Endothelial cell of umbilical vein (primary cell): ENCODE measurements around the gene IGSF9B. TPM values are rescaled to one million over a fixed set of nuclear protein-coding genes. Genes with fewer than 3 reads are reported as not detected.

ENCODE experiments used
- BruUV-seq: library from RNA; stranded (reverse); fragments of 400-500 nt; replicated peaks from 2 replicates; lab custom pipeline; 2021; lab: Mats Ljungman, UMichigan
- CTCF ChIA-PET: fragments of 300-600, 350-600 bp; sonication (Branson Sonifier 250); formaldehyde crosslinking; loops from one replicate; lab custom pipeline; 2021; ENCODE audit warnings: antibody characterized with exemption, inconsistent platforms; lab: Charles Lee
- POLR2A ChIA-PET: fragments of 300-600, 350-600 bp; sonication (Branson Sonifier 250); formaldehyde crosslinking; loops from one replicate; lab custom pipeline; 2021; ENCODE audit warnings: antibody characterized with exemption, inconsistent platforms; lab: Charles Lee
- DNase-seq: peaks from one replicate; pipeline ENCODE4 v3.0.0-alpha.2; 2011; ENCODE audit warnings: low read depth, low spot score
- FAIRE-seq: peaks from 2 replicates; lab custom pipeline; 2011; peaks lifted over from hg19 to GRCh38; lab: Jason Lieb, UNC
- H2AFZ ChIP-seq: 2 replicates; pipeline ENCODE4 v1.6.0; 2012; ENCODE audit warnings: low read depth, low read length, control low read depth, inconsistent platforms
- H3K27ac ChIP-seq: 2 replicates; pipeline ENCODE4 v1.5.1; 2011; ENCODE audit warnings: low read depth, mild to moderate bottlenecking, control low read depth, low read length, moderate library complexity; ENCODE audit not compliant: insufficient read depth
- H3K27me3 ChIP-seq, 2 experiments: 2 replicates each; pipeline versions ENCODE4 v1.6.0 to v1.6.1; 2011; ENCODE audit warnings: low read length in 2 of 2, mixed read lengths in 1 of 2; ENCODE audit not compliant: control insufficient read depth in 2 of 2, insufficient read depth in 2 of 2
- H3K36me3 ChIP-seq, 2 experiments: 2 replicates in 1 of 2; 3 replicates in 1 of 2; pipeline ENCODE4 v1.5.1; 2011; ENCODE audit warnings: low read length in 2 of 2, mild to moderate bottlenecking in 1 of 2, moderate library complexity in 1 of 2; ENCODE audit not compliant: control insufficient read depth in 2 of 2, insufficient read depth in 2 of 2; ENCODE audit errors: extremely low read depth in 1 of 2
- H3K4me1 ChIP-seq: 3 replicates; pipeline ENCODE4 v1.5.1; 2011; ENCODE audit warnings: mild to moderate bottlenecking, low read length; ENCODE audit not compliant: control insufficient read depth, insufficient read depth; ENCODE audit errors: extremely low read depth
- H3K4me2 ChIP-seq: 2 replicates; pipeline ENCODE4 v1.6.1; 2011; ENCODE audit warnings: low read length, control low read depth, mixed read lengths; ENCODE audit not compliant: insufficient read depth
- H3K4me3 ChIP-seq, 3 experiments: fragments of 200-600 bp in 1 of 3; sonication (generic), shearing (Covaris generic) in 1 of 3; replicated peaks in 1 of 3; 2 replicates each; pipeline ENCODE4 v1.5.1; 2011 to 2016; ENCODE audit warnings: control low read depth in 3 of 3, low read length in 3 of 3, mild to moderate bottlenecking in 2 of 3, inconsistent platforms in 1 of 3, low read depth in 1 of 3, moderate library complexity in 1 of 3; ENCODE audit not compliant: insufficient read depth in 1 of 3
- H3K79me2 ChIP-seq: 2 replicates; pipeline ENCODE4 v1.6.0; 2012; ENCODE audit warnings: low read length, inconsistent platforms; ENCODE audit not compliant: control insufficient read depth, insufficient read depth
- H3K9ac ChIP-seq: replicated peaks from 2 replicates; pipeline ENCODE3; 2011; ENCODE audit warnings: low read length, control low read depth; ENCODE audit not compliant: insufficient read depth; ENCODE audit errors: extremely low read depth
- H3K9me1 ChIP-seq: replicated peaks from 3 replicates; pipeline ENCODE4 v1.6.0; 2011; ENCODE audit warnings: mild to moderate bottlenecking, low read length; ENCODE audit not compliant: control insufficient read depth, insufficient read depth; ENCODE audit errors: extremely low read depth
- H3K9me3 ChIP-seq: replicated peaks from 2 replicates; pipeline ENCODE4 v1.5.1; 2012; ENCODE audit warnings: low read length, inconsistent platforms; ENCODE audit not compliant: control insufficient read depth, insufficient read depth
- H4K20me1 ChIP-seq: replicated peaks from 2 replicates; pipeline ENCODE3; 2011; ENCODE audit warnings: mild to moderate bottlenecking, low read length; ENCODE audit not compliant: control insufficient read depth, insufficient read depth; ENCODE audit errors: extremely low read depth
- EZH2 ChIP-seq: IDR thresholded peaks from 2 replicates; pipeline ENCODE4 v1.6.1; 2012; ENCODE audit warnings: borderline replicate concordance, low read depth, mild to moderate bottlenecking, moderate library complexity, low read length, inconsistent platforms; ENCODE audit not compliant: severe bottlenecking
- FOS ChIP-seq: IDR thresholded peaks from 2 replicates; pipeline ENCODE4 v1.6.1; 2011; ENCODE audit warnings: mild to moderate bottlenecking, low read length, moderate library complexity, borderline replicate concordance; ENCODE audit not compliant: insufficient read depth
- GATA2 ChIP-seq: IDR thresholded peaks from 2 replicates; pipeline ENCODE4 v1.7.0; 2011; ENCODE audit warnings: low read depth, mild to moderate bottlenecking, moderate library complexity, mixed read lengths, low read length; ENCODE audit not compliant: insufficient read length, insufficient read depth
- JUN ChIP-seq: IDR thresholded peaks from 2 replicates; pipeline ENCODE4 v1.6.1; 2011; ENCODE audit warnings: borderline replicate concordance, low read depth; ENCODE audit not compliant: insufficient read length, insufficient read depth
- MYC ChIP-seq: IDR thresholded peaks from one replicate; pipeline ENCODE4 v1.6.1; 2011; ENCODE audit warnings: mild to moderate bottlenecking, low read depth, low read length
- POLR2A ChIP-seq: IDR thresholded peaks from 2 replicates; pipeline ENCODE4 v1.6.1; 2012; ENCODE audit warnings: low read depth, mild to moderate bottlenecking, control low read depth, low read length
- POLR2AphosphoS5 ChIP-seq: IDR thresholded peaks from 2 replicates; pipeline ENCODE4 v1.6.1; 2012; ENCODE audit warnings: low read depth, mild to moderate bottlenecking, control low read depth, low read length, moderate library complexity; ENCODE audit not compliant: insufficient read depth
- dilution Hi-C: fragments of 300-500 bp; cut with MboI; formaldehyde crosslinking; loops from one replicate; pipeline ENCODE4 v1.15.0; 2019; ENCODE audit warnings: low sequenced_read_pairs; ENCODE audit not compliant: extremely low pct_ligation_motif_present
- intact Hi-C: fragments of 100-400 bp; cut with micrococcal nuclease; formaldehyde crosslinking; loops from one replicate; pipeline ENCODE4 v1.10.0; 2022
- polyA plus RNA-seq, 4 experiments: library from polyadenylated mRNA; depleted of rRNA in 3 of 4; stranded (reverse) in 3 of 4; unstranded in 1 of 4; fragments of >200 nt; gene quantifications; 2 replicates each; pipeline versions ENCODE4 v1.2.1 to v1.2.3, GENCODE V29; 2011 to 2012; ENCODE audit warnings: missing spikeins in 1 of 4
- total RNA-seq: library from RNA; stranded (reverse); gene quantifications from 2 replicates; pipeline ENCODE4 v1.2.3, GENCODE V29; 2021
- TF ChIP-seq, protein P1 (sequence below), 2 donors: IDR thresholded peaks; 1 replicate in 1 of 2; 2 replicates in 1 of 2; pipeline ENCODE4 v1.5.1; 2011; ENCODE audit warnings: low read length in 2 of 2, mild to moderate bottlenecking in 2 of 2, moderate library complexity in 2 of 2, control low read depth in 1 of 2, inconsistent platforms in 1 of 2, low read depth in 1 of 2; ENCODE audit not compliant: insufficient read depth in 1 of 2; ENCODE audit errors: extremely low read depth in 1 of 2
- TF ChIP-seq, protein P2 (sequence below): IDR thresholded peaks from 2 replicates; pipeline ENCODE4 v1.6.1; 2011; ENCODE audit not compliant: insufficient read depth, insufficient read length

The IGSF9B gene
- total and polyA plus RNA-seq, 2 donors (not counting 3 experiments of a cell fraction or from before 2014, with no cell fraction given): 0.15 to 0.18 TPM

DNA sequence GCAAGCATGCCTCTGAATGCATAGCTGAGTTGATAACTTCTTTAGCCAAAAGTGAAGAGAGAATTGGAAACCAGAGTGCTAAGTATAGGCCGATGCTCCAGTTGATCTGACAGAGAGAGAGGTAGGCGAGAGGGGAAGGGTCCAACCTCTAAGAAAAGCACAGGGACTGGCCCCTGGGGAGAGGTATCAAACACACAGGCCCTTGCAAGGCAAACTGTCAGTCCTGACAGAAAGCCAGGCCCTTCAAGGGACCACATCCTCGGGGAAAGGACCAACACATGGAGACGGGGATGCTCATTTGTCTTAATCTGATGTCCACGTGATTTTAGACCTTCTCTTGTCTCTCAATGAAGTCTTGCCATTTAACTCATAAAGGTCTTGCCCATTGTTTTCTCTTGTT is 67.6 kb downstream of the IGSF9B start:
- ChIA-PET CTCF (no interaction called here), POLR2A (no interaction called here)
- no peaks in the 10 kb centered on the region for H4K20me1 ChIP-seq
- H3K36me3 ChIP-seq: no peaks in the 10 kb centered on the region
- TF ChIP-seq POLR2A (no peak), EZH2 (no peak), GATA2 (no peak), MYC (no peak), JUN (no peak), POLR2AphosphoS5 (no peak), FOS (no peak)
- TF ChIP-seq, protein P1, sequence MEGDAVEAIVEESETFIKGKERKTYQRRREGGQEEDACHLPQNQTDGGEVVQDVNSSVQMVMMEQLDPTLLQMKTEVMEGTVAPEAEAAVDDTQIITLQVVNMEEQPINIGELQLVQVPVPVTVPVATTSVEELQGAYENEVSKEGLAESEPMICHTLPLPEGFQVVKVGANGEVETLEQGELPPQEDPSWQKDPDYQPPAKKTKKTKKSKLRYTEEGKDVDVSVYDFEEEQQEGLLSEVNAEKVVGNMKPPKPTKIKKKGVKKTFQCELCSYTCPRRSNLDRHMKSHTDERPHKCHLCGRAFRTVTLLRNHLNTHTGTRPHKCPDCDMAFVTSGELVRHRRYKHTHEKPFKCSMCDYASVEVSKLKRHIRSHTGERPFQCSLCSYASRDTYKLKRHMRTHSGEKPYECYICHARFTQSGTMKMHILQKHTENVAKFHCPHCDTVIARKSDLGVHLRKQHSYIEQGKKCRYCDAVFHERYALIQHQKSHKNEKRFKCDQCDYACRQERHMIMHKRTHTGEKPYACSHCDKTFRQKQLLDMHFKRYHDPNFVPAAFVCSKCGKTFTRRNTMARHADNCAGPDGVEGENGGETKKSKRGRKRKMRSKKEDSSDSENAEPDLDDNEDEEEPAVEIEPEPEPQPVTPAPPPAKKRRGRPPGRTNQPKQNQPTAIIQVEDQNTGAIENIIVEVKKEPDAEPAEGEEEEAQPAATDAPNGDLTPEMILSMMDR (IDR thresholded peaks at IDR 0.05; ENCODE audit: extremely low read depth in 1 of 2, insufficient read depth in 1 of 2, low read depth in 1 of 2, low read length in 2 of 2): no peak
- TF ChIP-seq, protein P2, sequence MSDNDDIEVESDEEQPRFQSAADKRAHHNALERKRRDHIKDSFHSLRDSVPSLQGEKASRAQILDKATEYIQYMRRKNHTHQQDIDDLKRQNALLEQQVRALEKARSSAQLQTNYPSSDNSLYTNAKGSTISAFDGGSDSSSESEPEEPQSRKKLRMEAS: no peak
- H3K27me3 ChIP-seq: no peaks in the 10 kb centered on the region
- no peak overlapping the region for H3K4me3 ChIP-seq
- no TSS peak for BruUV-seq
- FAIRE-seq (no peak), DNase-seq (no peak)
- no peak overlapping the region for H3K27ac ChIP-seq
- intact Hi-C loops (no loop called here), dilution Hi-C loops (no loop called here)
- no peaks in the 10 kb centered on the region for H3K4me1 ChIP-seq
- H3K4me2 ChIP-seq: no peak overlapping the region
- no peak overlapping the region for H2AFZ ChIP-seq
- no peaks in the 10 kb centered on the region for H3K9me3 ChIP-seq
- no peak overlapping the region for H3K9ac ChIP-seq
- H3K9me1 ChIP-seq: no peaks in the 10 kb centered on the region
- H3K79me2 ChIP-seq: no peaks in the 10 kb centered on the region
